ENCODE measurements around the gene GBGT1.

GBGT1 gene

GRCh38 chr9:133153227-133154096 is 10.3 kb downstream of the GBGT1 start:
- DNase-seq (ENCODE audit: low read depth), result no peak
- TF ChIP-seq CTCF (IDR thresholded peaks at IDR 0.05; ENCODE audit: insufficient read depth, low read depth, low read length, missing control alignments), result no peak
- H3K4me3 ChIP-seq (ENCODE audit: low read depth, low read length), result no peak overlapping the region

DNA sequence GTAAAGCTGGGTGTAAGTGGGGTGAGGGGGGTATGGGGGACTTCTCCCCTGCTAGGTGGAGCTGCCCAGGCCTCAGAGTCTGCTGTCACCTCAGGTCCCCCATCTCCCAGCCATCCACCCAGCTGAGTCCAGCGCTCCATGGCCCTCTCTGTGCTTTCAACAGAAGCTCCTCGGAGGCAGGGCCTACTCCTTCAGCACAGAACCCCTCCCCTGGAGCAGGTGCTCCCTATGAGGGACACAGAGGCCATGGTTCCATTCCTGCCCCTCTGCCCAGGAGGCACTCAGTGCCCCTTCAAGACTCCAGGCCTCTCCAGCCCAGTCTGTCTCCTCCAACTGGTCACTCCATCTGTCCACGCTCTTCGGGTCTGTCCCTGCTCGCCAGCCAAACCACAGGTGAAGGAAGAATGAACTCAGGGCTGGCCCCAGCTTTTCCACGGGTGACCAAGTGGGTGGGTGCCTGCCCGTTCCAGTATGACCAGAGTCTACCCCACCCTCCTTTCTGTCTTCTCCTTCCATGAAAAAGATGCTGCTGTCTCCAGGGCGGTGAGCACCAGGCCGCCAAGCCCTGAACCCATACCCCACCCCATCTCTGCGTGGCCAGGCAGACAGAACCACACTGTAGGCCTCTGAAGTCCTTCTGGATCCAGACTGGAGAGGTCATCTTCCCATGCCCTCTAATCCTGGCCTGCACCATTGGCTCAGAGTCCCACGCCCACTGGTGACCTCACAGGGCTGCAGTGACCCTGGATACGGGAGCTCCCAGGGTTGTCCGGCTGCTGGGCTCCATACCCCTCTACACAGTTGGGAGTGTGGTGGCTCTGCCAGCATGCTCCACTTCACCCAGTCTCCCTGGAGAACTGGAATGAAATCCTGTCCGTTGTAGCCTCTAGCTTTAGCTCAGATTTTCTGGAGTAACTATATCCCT is 11.9 kb downstream of the GBGT1 start:
- H3K4me3 ChIP-seq (ENCODE audit: low read depth, low read length), result no peak overlapping the region
- no peak for TF ChIP-seq CTCF (IDR thresholded peaks at IDR 0.05; ENCODE audit: insufficient read depth, low read depth, low read length, missing control alignments)
- DNase-seq (ENCODE audit: low read depth), result no peak

GRCh38 chr9:133151041-133151440 is 12.7 kb downstream of the GBGT1 start:
- no peak for TF ChIP-seq CTCF (IDR thresholded peaks at IDR 0.05; ENCODE audit: insufficient read depth, low read depth, low read length, missing control alignments)
- DNase-seq (ENCODE audit: low read depth), result no peak
- H3K4me3 ChIP-seq (ENCODE audit: low read depth, low read length), result no peak overlapping the region

- peak overlapping the region; percentile 54 for H3K4me3 ChIP-seq (ENCODE audit: low read depth, low read length)
- DNase-seq (ENCODE audit: low read depth), result peak; percentile 99
- peak; percentile 41 for TF ChIP-seq CTCF (IDR thresholded peaks at IDR 0.05; ENCODE audit: insufficient read depth, low read depth, low read length, missing control alignments)
Observed at GRCh38 chr9:133149130-133150015, 14.3 kb downstream of the GBGT1 start.

DNA sequence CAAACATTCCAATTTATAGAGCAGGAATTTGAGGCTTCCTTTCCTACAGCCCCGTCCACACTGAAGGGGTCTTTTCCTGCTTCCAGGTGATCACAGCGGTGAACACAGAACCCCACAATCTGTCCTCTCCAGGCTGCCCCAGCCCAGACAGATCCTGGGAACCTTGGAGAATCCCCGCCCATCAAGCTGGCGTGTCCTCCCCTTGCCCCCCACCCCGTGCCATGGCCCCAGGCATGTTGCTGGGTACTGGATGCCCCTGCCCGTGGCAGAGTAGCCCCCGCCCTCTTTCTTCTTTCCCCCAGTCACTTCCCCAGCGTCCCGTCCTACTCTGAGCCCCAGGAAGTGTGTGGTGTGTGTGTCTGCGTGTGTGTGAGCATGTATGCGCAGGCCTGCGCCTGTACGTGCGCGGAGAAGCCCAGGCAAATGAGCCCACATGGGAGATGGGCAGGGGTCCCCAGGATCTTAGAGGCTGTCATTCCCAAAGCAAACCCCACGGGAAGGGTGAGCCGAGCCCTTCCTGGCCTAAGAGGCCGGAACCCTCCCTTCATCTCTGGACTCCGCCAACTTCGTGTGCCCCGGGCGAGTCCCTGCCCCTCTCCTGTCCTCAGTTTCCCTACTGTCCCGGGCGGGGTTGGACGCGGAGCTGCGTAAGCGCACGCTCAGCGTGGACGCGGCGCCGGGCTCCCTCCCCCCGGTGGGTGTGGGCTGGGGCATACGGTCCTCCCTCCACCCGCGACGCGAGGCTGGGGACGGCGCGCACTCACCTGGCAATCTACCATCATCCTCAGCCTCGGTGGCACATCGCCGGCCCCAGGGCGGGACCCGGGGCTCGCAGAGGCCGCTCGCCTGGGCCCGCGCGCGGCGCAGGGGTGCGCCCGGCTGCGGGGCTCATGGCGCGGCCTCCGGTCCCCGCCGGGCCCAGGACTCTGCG is 15.2 kb downstream of the GBGT1 start:
- peak overlapping the region; percentile 90 for H3K4me3 ChIP-seq (ENCODE audit: low read depth, low read length)
- no peak for TF ChIP-seq CTCF (IDR thresholded peaks at IDR 0.05; ENCODE audit: insufficient read depth, low read depth, low read length, missing control alignments)
- DNase-seq (ENCODE audit: low read depth), result peak; percentile 66

Data from GM12865 (cell line).